Measurements from ENCODE around the gene STAU1. TPM values are rescaled to one million over a fixed set of nuclear protein-coding genes. Genes with fewer than 3 reads are reported as not detected.

The STAU1 gene
- total and polyA plus RNA-seq, 8 donors = 18.9 to 62.8 (median 55.3) TPM

- intact Hi-C loops (cut with DNase I) = no loop called here
- no peaks in the 10 kb centered on the region for H3K4me1 ChIP-seq
- H3K9me3 ChIP-seq = no peaks in the 10 kb centered on the region
- no peak for TF ChIP-seq CTCF (IDR thresholded peaks at IDR 0.05)
- H3K4me3 ChIP-seq = no peak overlapping the region
- no peak overlapping the region for H3K27ac ChIP-seq
- no peak for ATAC-seq
- 89 to 94% methylated on average over 13 of the region's 13 CpGs for WGBS, 2 donors
- no peak for DNase-seq
- FAIRE-seq = no peak
- H3K27me3 ChIP-seq = no peaks in the 10 kb centered on the region
- peaks cover 9 to 41% (median 18%) of the 10 kb centered on the region in 3 donors for H3K36me3 ChIP-seq
Measured at GRCh38 chr20:49122920-49123319, 65.2 kb downstream of the STAU1 start.

- Histone ChIP-seq H3K4me1 (no peaks in the 10 kb centered on the region), H3K36me3 (peaks cover 18 to 70% (median 43%) of the 10 kb centered on the region in 3 donors), H3K27ac (no peak overlapping the region), H3K4me3 (no peak overlapping the region), H3K9me3 (no peaks in the 10 kb centered on the region), H3K27me3 (no peaks in the 10 kb centered on the region)
- WGBS, 2 donors = 83 to 86% methylated on average over 7 of the region's 7 CpGs
- DNase-seq (no peak), FAIRE-seq (no peak), ATAC-seq (no peak)
- intact Hi-C loops (cut with DNase I) = no loop called here
- TF ChIP-seq CTCF (IDR thresholded peaks at IDR 0.05) = no peak
Measured at GRCh38 chr20:49119988-49120387, 68.1 kb downstream of the STAU1 start.

GRCh38 chr20:49118307-49118706 is 69.8 kb downstream of the STAU1 start:
- DNase-seq (no peak), ATAC-seq (no peak), FAIRE-seq (no peak)
- H3K36me3 ChIP-seq = peaks cover 16 to 75% (median 54%) of the 10 kb centered on the region in 3 donors
- H3K4me1 ChIP-seq = no peaks in the 10 kb centered on the region
- 70 to 74% methylated on average over 3 of the region's 3 CpGs for WGBS, 2 donors
- no peak overlapping the region for H3K27ac ChIP-seq
- H3K9me3 ChIP-seq = no peaks in the 10 kb centered on the region
- TF ChIP-seq CTCF (IDR thresholded peaks at IDR 0.05) = no peak
- H3K27me3 ChIP-seq = no peaks in the 10 kb centered on the region
- H3K4me3 ChIP-seq = no peak overlapping the region
- intact Hi-C loops (cut with DNase I) = no loop called here

GRCh38 chr20:49115564-49115963 is 72.6 kb downstream of the STAU1 start:
- no peak for FAIRE-seq
- intact Hi-C loops (cut with DNase I) = no loop called here
- WGBS, 2 donors = 89 to 90% methylated on average over 7 of the region's 7 CpGs
- no peaks in the 10 kb centered on the region for H3K27me3 ChIP-seq
- H3K36me3 ChIP-seq = peaks cover 16 to 72% (median 53%) of the 10 kb centered on the region in 3 donors
- no peak for DNase-seq
- H3K27ac ChIP-seq = no peak overlapping the region
- no peak overlapping the region for H3K4me3 ChIP-seq
- H3K9me3 ChIP-seq = no peaks in the 10 kb centered on the region
- ATAC-seq = no peak
- no peaks in the 10 kb centered on the region for H3K4me1 ChIP-seq
- no peak for TF ChIP-seq CTCF (IDR thresholded peaks at IDR 0.05)

- WGBS, 2 donors = 93 to 94% methylated on average over 15 of the region's 15 CpGs
- DNase-seq (no peak), FAIRE-seq (no peak), ATAC-seq (no peak)
- Histone ChIP-seq H3K9me3 (no peaks in the 10 kb centered on the region), H3K4me1 (no peaks in the 10 kb centered on the region), H3K36me3 (peaks cover 8 to 50% (median 42%) of the 10 kb centered on the region in 3 donors), H3K27me3 (no peaks in the 10 kb centered on the region), H3K4me3 (no peak overlapping the region), H3K27ac (no peak overlapping the region)
- intact Hi-C loops (cut with DNase I) = no loop called here
- no peak for TF ChIP-seq CTCF (IDR thresholded peaks at IDR 0.05)
Measured at GRCh38 chr20:49112596-49113274, 75.4 kb downstream of the STAU1 start.
